Endothelial cell (in vitro differentiated cells): ENCODE measurements around the gene LSR. TPM values are rescaled to one million over a fixed set of nuclear protein-coding genes. Genes with fewer than 3 reads are reported as not detected.
A peak's percentile ranks its signal among the peaks of the same experiment; 100 is the strongest.

Source experiments
- DNase-seq: peaks from one replicate; pipeline ENCODE4 v3.0.0; 2021; ENCODE audit warnings: low spot score
- H3K27ac Mint-ChIP-seq: one replicate; pipeline ENCODE4 v1.8.0; 2021; ENCODE audit warnings: mixed read lengths, inconsistent platforms; ENCODE audit not compliant: unreplicated experiment
- H3K27me3 Mint-ChIP-seq: one replicate; pipeline ENCODE4 v1.8.0; 2021; ENCODE audit warnings: mild to moderate bottlenecking, moderate library complexity, mixed read lengths, inconsistent platforms; ENCODE audit not compliant: unreplicated experiment
- H3K36me3 Mint-ChIP-seq: one replicate; pipeline ENCODE4 v1.8.0; 2021; ENCODE audit warnings: mild to moderate bottlenecking, low read depth, mixed read lengths, inconsistent platforms; ENCODE audit not compliant: unreplicated experiment
- H3K4me1 Mint-ChIP-seq: one replicate; pipeline ENCODE4 v1.8.0; 2021; ENCODE audit warnings: mild to moderate bottlenecking, mixed read lengths, inconsistent platforms; ENCODE audit not compliant: unreplicated experiment
- H3K4me3 Mint-ChIP-seq: one replicate; pipeline ENCODE4 v1.8.0; 2021; ENCODE audit warnings: mild to moderate bottlenecking, mixed read lengths, inconsistent platforms; ENCODE audit not compliant: unreplicated experiment
- H3K9me3 Mint-ChIP-seq: one replicate; pipeline ENCODE4 v1.8.0; 2021; ENCODE audit warnings: mixed read lengths, inconsistent platforms; ENCODE audit not compliant: unreplicated experiment
- long read RNA-seq: library from polyadenylated mRNA; unstranded; transcript quantifications from one replicate; pipeline ENCODE4 v2.0.0, GENCODE V29; 2020; ENCODE audit not compliant: unreplicated experiment
- total RNA-seq: library from RNA; stranded (reverse); fragmentation: NEBNext Ultra II Directional; extraction: Animal tissue kit (Norgen Biotek cat#: 25700); gene quantifications from one replicate; pipeline ENCODE4 v1.2.1, GENCODE V29; 2021; ENCODE audit not compliant: unreplicated experiment
- TF ChIP-seq, protein P1 (sequence below): fragments of 200-600 bp; sonication (generic); IDR thresholded peaks from one replicate; pipeline ENCODE4 v1.5.0; 2021; ENCODE audit warnings: antibody characterized with exemption; ENCODE audit not compliant: unreplicated experiment

LSR gene, protein sequence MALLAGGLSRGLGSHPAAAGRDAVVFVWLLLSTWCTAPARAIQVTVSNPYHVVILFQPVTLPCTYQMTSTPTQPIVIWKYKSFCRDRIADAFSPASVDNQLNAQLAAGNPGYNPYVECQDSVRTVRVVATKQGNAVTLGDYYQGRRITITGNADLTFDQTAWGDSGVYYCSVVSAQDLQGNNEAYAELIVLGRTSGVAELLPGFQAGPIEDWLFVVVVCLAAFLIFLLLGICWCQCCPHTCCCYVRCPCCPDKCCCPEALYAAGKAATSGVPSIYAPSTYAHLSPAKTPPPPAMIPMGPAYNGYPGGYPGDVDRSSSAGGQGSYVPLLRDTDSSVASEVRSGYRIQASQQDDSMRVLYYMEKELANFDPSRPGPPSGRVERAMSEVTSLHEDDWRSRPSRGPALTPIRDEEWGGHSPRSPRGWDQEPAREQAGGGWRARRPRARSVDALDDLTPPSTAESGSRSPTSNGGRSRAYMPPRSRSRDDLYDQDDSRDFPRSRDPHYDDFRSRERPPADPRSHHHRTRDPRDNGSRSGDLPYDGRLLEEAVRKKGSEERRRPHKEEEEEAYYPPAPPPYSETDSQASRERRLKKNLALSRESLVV
- 35.9 TPM for total RNA-seq
- long read RNA-seq, transcript LSR-202 (9 exons, 2,105 nt): major isoform, 10 of 18 reads
- long read RNA-seq, partial matches to known transcripts: 1 of 18 reads
- long read RNA-seq, other reads (novel, unspliced or antisense): 4 of 18 reads

DNA sequence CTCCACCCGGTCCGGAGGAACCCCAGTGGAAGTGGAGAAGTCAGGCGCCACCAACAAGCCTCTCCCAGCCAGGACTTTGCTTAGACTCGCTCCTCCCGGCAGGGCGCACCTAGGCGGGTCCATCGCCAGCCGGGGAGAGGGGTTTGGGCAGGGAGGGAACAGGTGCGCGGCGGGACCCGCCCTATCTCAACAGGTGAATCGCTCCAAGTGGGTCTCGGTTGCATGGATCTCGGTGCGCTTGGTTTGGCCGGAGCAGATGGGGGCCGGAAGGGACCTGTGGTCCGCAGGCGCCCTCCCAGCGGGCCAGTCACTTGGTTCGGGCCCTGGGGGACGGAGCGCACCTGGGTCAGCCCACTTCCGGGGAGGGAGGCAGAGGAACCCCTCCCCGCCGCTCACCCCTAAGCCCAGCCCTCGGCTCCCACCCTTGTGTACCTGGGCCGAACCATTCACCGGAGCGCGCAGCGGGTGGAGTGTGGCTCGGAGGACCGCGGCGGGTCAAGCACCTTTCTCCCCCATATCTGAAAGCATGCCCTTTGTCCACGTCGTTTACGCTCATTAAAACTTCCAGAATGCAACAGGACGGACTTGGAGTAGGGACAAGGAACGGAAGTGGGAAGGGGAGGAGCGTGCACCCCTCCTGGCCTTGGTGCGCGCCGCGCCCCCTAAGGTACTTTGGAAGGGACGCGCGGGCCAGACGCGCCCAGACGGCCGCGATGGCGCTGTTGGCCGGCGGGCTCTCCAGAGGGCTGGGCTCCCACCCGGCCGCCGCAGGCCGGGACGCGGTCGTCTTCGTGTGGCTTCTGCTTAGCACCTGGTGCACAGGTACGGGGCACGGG, at the start of gene LSR:
TSS of gene LSR (plus strand) at position 693 of the 836 bp plus-strand sequence. CDS start at position 714, 21 bp downstream.
- DNase-seq: peak; percentile 51
- H3K4me1 Mint-ChIP-seq: peaks cover 14% of the 10 kb centered on the region
- TF ChIP-seq, protein P1, sequence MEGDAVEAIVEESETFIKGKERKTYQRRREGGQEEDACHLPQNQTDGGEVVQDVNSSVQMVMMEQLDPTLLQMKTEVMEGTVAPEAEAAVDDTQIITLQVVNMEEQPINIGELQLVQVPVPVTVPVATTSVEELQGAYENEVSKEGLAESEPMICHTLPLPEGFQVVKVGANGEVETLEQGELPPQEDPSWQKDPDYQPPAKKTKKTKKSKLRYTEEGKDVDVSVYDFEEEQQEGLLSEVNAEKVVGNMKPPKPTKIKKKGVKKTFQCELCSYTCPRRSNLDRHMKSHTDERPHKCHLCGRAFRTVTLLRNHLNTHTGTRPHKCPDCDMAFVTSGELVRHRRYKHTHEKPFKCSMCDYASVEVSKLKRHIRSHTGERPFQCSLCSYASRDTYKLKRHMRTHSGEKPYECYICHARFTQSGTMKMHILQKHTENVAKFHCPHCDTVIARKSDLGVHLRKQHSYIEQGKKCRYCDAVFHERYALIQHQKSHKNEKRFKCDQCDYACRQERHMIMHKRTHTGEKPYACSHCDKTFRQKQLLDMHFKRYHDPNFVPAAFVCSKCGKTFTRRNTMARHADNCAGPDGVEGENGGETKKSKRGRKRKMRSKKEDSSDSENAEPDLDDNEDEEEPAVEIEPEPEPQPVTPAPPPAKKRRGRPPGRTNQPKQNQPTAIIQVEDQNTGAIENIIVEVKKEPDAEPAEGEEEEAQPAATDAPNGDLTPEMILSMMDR: peak; percentile 17
- H3K9me3 Mint-ChIP-seq: no peaks in the 10 kb centered on the region
- peak within 1 kb of the TSS; percentile 96 for H3K4me3 Mint-ChIP-seq
- H3K27me3 Mint-ChIP-seq: peaks cover 15% of the 10 kb centered on the region
- H3K36me3 Mint-ChIP-seq: peaks cover 8% of the 10 kb centered on the region
- peak within 1 kb of the TSS; percentile 64 for H3K27ac Mint-ChIP-seq

DNA sequence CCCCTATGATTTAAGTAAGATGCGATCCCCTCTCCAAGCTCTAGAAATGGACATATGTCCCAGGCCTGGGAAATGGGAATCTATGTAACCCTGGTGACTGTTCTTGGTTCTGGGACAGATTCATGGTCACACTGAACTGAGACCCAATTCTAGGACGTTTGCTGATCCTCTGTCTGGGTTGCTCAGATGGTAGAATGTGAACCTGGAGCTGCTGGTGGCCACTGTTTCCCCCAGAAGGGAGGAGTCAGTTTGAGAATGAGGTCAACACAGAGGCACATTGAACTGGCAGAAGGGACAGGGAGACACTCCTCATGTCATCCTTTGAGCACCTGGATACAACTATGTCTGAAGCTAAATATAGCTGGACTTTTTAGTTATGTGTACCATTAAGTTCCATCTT, 49.3 kb upstream of the LSR start:
- H3K27ac Mint-ChIP-seq: no peak overlapping the region
- DNase-seq: no peak
- TF ChIP-seq, protein P1: no peak
- H3K9me3 Mint-ChIP-seq: no peaks in the 10 kb centered on the region
- H3K36me3 Mint-ChIP-seq: no peaks in the 10 kb centered on the region
- H3K4me1 Mint-ChIP-seq: no peaks in the 10 kb centered on the region
- peaks cover 5% of the 10 kb centered on the region for H3K27me3 Mint-ChIP-seq
- no peak overlapping the region for H3K4me3 Mint-ChIP-seq

DNA sequence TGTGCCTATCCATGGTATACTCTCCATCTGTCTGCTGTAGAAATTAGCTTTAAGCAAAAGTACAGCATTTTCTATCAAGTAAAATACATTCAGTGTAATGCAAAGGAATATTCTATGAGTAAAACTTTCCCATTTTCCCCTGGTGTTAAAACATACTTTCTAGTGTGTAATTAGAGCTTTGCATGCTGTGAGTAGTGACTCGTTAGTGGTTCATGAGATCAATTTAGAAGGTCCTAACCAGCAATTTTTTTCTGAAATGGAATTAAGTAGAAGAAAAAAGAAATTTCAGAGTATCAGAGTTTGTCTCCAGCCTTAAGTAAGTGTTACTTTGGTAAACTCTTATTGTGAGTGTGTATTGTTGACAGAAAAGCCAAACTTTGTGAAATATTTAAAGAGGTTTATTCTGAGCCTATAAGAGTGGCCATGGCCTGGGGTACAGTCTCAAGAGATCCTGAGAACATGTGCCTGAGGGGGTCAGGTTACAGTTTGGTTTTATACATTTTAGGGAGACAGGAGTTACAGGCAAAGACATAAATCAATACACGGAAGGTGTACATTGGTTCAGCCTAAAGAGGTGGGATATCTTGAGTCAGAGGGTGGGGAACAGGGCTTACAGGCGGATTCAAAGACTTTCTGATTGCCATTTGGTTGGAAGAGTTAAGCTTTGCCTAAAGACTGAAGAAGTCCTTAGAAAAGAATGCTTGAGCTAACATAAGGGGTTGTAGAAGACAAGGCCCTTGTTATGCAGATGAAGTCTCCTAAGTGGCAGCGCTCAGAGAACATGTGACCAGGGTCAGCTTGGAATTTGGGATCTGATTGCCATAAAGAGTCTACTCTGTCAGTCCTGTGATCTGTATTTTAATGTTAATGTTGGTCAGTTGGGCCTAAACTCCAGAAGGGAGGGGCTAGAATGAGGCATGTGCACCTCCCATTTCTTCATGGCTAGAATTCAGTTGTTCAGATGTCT, 45.8 kb upstream of the LSR start:
- Mint-ChIP-seq H3K4me1 (peaks cover 9% of the 10 kb centered on the region), H3K9me3 (no peaks in the 10 kb centered on the region), H3K4me3 (no peak overlapping the region), H3K36me3 (peaks cover 2% of the 10 kb centered on the region), H3K27ac (no peak overlapping the region), H3K27me3 (peaks cover 7% of the 10 kb centered on the region)
- TF ChIP-seq, protein P1: no peak
- DNase-seq: no peak

DNA sequence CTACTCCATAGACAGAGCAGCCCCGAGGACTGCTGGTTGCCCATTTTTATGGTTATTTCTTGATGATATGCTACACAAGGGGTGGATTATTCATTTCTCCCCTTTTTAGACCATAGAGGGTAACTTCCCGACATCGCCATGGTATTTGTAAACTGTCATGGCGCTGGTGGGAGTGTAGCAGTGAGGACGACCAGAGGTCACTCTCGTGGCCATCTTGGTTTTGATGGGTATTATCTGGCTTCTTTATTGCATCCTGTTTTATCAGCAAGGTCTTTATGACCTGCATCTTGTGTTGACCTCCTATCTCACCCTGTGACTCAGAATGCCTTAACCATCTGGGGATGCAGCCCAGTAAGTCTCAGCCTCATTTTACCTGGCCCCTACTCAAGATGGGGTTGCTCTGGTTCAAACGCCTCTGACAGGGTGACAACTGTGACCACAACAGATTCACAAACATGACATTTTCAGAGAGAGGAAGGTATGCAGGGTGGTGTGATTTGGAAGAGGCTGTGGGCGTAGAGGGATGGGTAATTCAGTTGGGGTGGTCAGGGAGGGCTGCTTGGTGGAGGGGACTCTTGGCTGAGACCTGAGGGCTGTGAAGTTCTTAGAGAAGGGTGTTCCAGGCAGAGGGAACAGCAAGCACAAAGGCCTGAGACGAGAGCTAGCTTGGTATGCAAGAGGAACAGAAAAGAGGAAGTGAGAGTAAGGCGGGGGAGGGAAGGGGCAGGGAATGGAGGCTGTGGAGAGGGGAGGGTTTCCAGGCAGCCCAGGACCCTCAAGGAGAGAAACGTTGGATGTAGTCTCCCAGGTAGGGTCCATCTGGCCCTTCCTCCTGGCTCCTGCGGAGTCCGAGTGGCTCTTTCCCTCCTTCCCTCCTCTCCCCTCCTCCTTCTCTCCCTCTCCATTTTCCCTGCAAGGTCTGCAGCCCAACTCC, 43.7 kb upstream of the LSR start:
- Mint-ChIP-seq H3K36me3 (peaks cover 3% of the 10 kb centered on the region), H3K27me3 (peaks cover 5% of the 10 kb centered on the region), H3K4me3 (no peak overlapping the region), H3K27ac (no peak overlapping the region), H3K4me1 (peaks cover 9% of the 10 kb centered on the region), H3K9me3 (no peaks in the 10 kb centered on the region)
- TF ChIP-seq, protein P1: no peak
- no peak for DNase-seq
